ENCODE data around the gene TP73. TPM values are rescaled to one million over a fixed set of nuclear protein-coding genes. Genes with fewer than 3 reads are reported as not detected.
A peak's percentile ranks its signal among the peaks of the same experiment; 100 is the strongest.

The TP73 gene
- total RNA-seq, 1 experiment from 2014 or later: 2.6 TPM

GRCh38 chr1:3674100-3675094 lies 22.1 kb downstream of the TP73 start:
- DNase-seq (no peak), ATAC-seq (peak; percentile 14; the same call in 1 of the 2 replicates)
- Histone ChIP-seq H3K27me3 (ENCODE audit: low read length) (no peaks in the 10 kb centered on the region), H3K36me3 (ENCODE audit: low read depth, low read length) (no peaks in the 10 kb centered on the region), H3K79me2 (ENCODE audit: low read length) (no peaks in the 10 kb centered on the region), H3K9me3 (ENCODE audit: low read length) (no peaks in the 10 kb centered on the region), H3K4me2 (ENCODE audit: low read length) (peak overlapping the region; percentile 29), H3K4me3 (ENCODE audit: low read length) (no peak overlapping the region), H3K9me2 (replicated peaks; ENCODE audit: low read length) (no peaks in the 10 kb centered on the region), H3K27ac (ENCODE audit: low read length) (no peak overlapping the region), H3K4me1 (ENCODE audit: insufficient read depth, low read length) (peaks cover 7% of the 10 kb centered on the region; the same call in 1 of the 2 replicates), H3F3A (ENCODE audit: low read length, unreplicated experiment) (no peaks in the 10 kb centered on the region), H2AFZ (ENCODE audit: low read length) (peak overlapping the region; percentile 54; the same call in 1 of the 2 replicates), H4K20me1 (ENCODE audit: low read length) (no peaks in the 10 kb centered on the region), H3K9ac (ENCODE audit: low read length) (no peak overlapping the region)
- intact Hi-C loops (cut with micrococcal nuclease): no loop called here
- ChIA-PET POLR2A (ENCODE audit: unreplicated experiment) (no interaction called here), CTCF (no interaction called here)
- TF ChIP-seq EZH2phosphoT487 (IDR thresholded peaks at IDR 0.05; ENCODE audit: borderline replicate concordance, low read length): no peak
- no peak for TF ChIP-seq EZH2 (IDR thresholded peaks at IDR 0.05; ENCODE audit: low read length, unreplicated experiment)
- TF ChIP-seq, protein P1, sequence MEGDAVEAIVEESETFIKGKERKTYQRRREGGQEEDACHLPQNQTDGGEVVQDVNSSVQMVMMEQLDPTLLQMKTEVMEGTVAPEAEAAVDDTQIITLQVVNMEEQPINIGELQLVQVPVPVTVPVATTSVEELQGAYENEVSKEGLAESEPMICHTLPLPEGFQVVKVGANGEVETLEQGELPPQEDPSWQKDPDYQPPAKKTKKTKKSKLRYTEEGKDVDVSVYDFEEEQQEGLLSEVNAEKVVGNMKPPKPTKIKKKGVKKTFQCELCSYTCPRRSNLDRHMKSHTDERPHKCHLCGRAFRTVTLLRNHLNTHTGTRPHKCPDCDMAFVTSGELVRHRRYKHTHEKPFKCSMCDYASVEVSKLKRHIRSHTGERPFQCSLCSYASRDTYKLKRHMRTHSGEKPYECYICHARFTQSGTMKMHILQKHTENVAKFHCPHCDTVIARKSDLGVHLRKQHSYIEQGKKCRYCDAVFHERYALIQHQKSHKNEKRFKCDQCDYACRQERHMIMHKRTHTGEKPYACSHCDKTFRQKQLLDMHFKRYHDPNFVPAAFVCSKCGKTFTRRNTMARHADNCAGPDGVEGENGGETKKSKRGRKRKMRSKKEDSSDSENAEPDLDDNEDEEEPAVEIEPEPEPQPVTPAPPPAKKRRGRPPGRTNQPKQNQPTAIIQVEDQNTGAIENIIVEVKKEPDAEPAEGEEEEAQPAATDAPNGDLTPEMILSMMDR (conservative IDR thresholded peaks at IDR 0.05; ENCODE audit: low read depth, low read length): no peak
- BruUV-seq (replicated peaks): no TSS peak

DNA sequence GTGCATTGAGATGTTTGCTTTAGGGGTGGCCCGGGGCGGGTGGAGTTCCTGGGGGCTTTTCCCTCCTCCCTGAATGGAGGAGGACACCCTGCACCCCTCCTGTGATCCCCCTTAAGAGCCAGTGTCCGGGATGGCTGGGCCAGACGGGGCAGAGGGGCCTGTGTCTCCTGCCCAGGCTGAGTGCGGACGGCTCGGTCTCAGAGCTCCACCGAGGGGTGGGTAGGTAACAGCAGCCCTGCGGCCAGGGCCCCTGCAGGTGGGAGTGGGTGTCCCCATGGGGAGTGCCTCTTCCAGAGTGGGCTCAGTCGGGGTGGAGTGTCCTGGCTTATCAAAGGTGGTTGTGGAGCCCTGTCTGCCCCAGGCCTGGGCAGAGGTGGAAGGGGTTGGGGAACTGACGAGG lies 23.1 kb downstream of the TP73 start:
- no peak for ATAC-seq

More for the DNA sequence above, 23.1 kb downstream of the TP73 start:
- no peaks in the 10 kb centered on the region for H3F3A ChIP-seq (ENCODE audit: low read length, unreplicated experiment)
- peaks cover 7% of the 10 kb centered on the region; the same call in 1 of the 2 replicates for H3K4me1 ChIP-seq (ENCODE audit: insufficient read depth, low read length)
- ChIA-PET POLR2A (ENCODE audit: unreplicated experiment) (no interaction called here), CTCF (no interaction called here)
- H3K79me2 ChIP-seq (ENCODE audit: low read length): no peaks in the 10 kb centered on the region
- H3K4me2 ChIP-seq (ENCODE audit: low read length): no peak overlapping the region
- no peak overlapping the region for H3K9ac ChIP-seq (ENCODE audit: low read length)
- H3K27me3 ChIP-seq (ENCODE audit: low read length): no peaks in the 10 kb centered on the region
- H3K27ac ChIP-seq (ENCODE audit: low read length): no peak overlapping the region
- H3K9me2 ChIP-seq (replicated peaks; ENCODE audit: low read length): no peaks in the 10 kb centered on the region
- H4K20me1 ChIP-seq (ENCODE audit: low read length): no peaks in the 10 kb centered on the region
- peak overlapping the region; percentile 53; the same call in 1 of the 2 replicates for H2AFZ ChIP-seq (ENCODE audit: low read length)
- DNase-seq: no peak
- TF ChIP-seq EZH2phosphoT487 (IDR thresholded peaks at IDR 0.05; ENCODE audit: borderline replicate concordance, low read length) (no peak), EZH2 (IDR thresholded peaks at IDR 0.05; ENCODE audit: low read length, unreplicated experiment) (no peak)
- TF ChIP-seq, protein P1 (conservative IDR thresholded peaks at IDR 0.05; ENCODE audit: low read depth, low read length): no peak
- BruUV-seq (replicated peaks): no TSS peak
- H3K36me3 ChIP-seq (ENCODE audit: low read depth, low read length): no peaks in the 10 kb centered on the region
- H3K9me3 ChIP-seq (ENCODE audit: low read length): no peaks in the 10 kb centered on the region
- no peak overlapping the region for H3K4me3 ChIP-seq (ENCODE audit: low read length)
- intact Hi-C loops (cut with micrococcal nuclease): no loop called here

All from PC-3 (cell line).